ENCODE results near the gene IL22RA1. TPM values are rescaled to one million over a fixed set of nuclear protein-coding genes. Genes with fewer than 3 reads are reported as not detected.

The IL22RA1 gene
- total RNA-seq, 1 experiment from 2014 or later = 0.28 TPM

- TF ChIP-seq, protein P1, sequence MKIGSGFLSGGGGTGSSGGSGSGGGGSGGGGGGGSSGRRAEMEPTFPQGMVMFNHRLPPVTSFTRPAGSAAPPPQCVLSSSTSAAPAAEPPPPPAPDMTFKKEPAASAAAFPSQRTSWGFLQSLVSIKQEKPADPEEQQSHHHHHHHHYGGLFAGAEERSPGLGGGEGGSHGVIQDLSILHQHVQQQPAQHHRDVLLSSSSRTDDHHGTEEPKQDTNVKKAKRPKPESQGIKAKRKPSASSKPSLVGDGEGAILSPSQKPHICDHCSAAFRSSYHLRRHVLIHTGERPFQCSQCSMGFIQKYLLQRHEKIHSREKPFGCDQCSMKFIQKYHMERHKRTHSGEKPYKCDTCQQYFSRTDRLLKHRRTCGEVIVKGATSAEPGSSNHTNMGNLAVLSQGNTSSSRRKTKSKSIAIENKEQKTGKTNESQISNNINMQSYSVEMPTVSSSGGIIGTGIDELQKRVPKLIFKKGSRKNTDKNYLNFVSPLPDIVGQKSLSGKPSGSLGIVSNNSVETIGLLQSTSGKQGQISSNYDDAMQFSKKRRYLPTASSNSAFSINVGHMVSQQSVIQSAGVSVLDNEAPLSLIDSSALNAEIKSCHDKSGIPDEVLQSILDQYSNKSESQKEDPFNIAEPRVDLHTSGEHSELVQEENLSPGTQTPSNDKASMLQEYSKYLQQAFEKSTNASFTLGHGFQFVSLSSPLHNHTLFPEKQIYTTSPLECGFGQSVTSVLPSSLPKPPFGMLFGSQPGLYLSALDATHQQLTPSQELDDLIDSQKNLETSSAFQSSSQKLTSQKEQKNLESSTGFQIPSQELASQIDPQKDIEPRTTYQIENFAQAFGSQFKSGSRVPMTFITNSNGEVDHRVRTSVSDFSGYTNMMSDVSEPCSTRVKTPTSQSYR (CRISPR knock-in tag; IDR thresholded peaks at IDR 0.05) = no peak
- no peak for TF ChIP-seq JAZF1 (CRISPR knock-in tag; IDR thresholded peaks at IDR 0.05)
- TF ChIP-seq NFATC4 (CRISPR knock-in tag; IDR thresholded peaks at IDR 0.05) = no peak
- no peak for TF ChIP-seq ZNF396 (CRISPR knock-in tag; IDR thresholded peaks at IDR 0.05; ENCODE audit: borderline replicate concordance)
Observed at GRCh38 chr1:24110642-24111261, 32.2 kb downstream of the IL22RA1 start (continued).

- no peaks in the 10 kb centered on the region for H3K9me3 Mint-ChIP-seq
- no peaks in the 10 kb centered on the region for H3K27me3 Mint-ChIP-seq (ENCODE audit: low read depth)
- ChIA-PET CTCF (interaction anchor here (1.7 to 4.0 kb wide), 2 partner anchors 10 to 38 kb away, joined by 4 to 31 read pairs; no protein-coding TSS in a partner anchor), POLR2A (interaction anchor here (0.6 kb wide), 1 partner anchor 1482 kb away, joined by 3 read pairs; no protein-coding TSS in a partner anchor)
- H3K4me3 Mint-ChIP-seq = no peak overlapping the region
- DNase-seq (ENCODE audit: low spot score) (no peak), ATAC-seq (no peak)
- H3K36me3 Mint-ChIP-seq = no peaks in the 10 kb centered on the region
- H3K27ac Mint-ChIP-seq = no peak overlapping the region
- peaks cover 26% of the 10 kb centered on the region for H3K4me1 Mint-ChIP-seq
- TF ChIP-seq, protein P2, sequence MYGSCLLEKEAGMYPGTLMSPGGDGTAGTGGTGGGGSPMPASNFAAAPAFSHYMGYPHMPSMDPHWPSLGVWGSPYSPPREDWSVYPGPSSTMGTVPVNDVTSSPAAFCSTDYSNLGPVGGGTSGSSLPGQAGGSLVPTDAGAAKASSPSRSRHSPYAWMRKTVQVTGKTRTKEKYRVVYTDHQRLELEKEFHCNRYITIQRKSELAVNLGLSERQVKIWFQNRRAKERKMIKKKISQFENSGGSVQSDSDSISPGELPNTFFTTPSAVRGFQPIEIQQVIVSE (CRISPR knock-in tag; IDR thresholded peaks at IDR 0.05; ENCODE audit: borderline replicate concordance) = no peak
- no peak for TF ChIP-seq ZNF232 (CRISPR knock-in tag; IDR thresholded peaks at IDR 0.05)
- TF ChIP-seq MAX (CRISPR knock-in tag; IDR thresholded peaks at IDR 0.05) = no peak
- no peak for TF ChIP-seq MXD4 (CRISPR knock-in tag; IDR thresholded peaks at IDR 0.05; ENCODE audit: borderline replicate concordance)
- TF ChIP-seq NFATC4 (CRISPR knock-in tag; IDR thresholded peaks at IDR 0.05) = no peak
- no peak for TF ChIP-seq GABPB1 (CRISPR knock-in tag; IDR thresholded peaks at IDR 0.05)
- TF ChIP-seq, protein P3, sequence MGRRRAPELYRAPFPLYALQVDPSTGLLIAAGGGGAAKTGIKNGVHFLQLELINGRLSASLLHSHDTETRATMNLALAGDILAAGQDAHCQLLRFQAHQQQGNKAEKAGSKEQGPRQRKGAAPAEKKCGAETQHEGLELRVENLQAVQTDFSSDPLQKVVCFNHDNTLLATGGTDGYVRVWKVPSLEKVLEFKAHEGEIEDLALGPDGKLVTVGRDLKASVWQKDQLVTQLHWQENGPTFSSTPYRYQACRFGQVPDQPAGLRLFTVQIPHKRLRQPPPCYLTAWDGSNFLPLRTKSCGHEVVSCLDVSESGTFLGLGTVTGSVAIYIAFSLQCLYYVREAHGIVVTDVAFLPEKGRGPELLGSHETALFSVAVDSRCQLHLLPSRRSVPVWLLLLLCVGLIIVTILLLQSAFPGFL (CRISPR knock-in tag; IDR thresholded peaks at IDR 0.05; ENCODE audit: borderline replicate concordance) = no peak
- TF ChIP-seq, protein P4, sequence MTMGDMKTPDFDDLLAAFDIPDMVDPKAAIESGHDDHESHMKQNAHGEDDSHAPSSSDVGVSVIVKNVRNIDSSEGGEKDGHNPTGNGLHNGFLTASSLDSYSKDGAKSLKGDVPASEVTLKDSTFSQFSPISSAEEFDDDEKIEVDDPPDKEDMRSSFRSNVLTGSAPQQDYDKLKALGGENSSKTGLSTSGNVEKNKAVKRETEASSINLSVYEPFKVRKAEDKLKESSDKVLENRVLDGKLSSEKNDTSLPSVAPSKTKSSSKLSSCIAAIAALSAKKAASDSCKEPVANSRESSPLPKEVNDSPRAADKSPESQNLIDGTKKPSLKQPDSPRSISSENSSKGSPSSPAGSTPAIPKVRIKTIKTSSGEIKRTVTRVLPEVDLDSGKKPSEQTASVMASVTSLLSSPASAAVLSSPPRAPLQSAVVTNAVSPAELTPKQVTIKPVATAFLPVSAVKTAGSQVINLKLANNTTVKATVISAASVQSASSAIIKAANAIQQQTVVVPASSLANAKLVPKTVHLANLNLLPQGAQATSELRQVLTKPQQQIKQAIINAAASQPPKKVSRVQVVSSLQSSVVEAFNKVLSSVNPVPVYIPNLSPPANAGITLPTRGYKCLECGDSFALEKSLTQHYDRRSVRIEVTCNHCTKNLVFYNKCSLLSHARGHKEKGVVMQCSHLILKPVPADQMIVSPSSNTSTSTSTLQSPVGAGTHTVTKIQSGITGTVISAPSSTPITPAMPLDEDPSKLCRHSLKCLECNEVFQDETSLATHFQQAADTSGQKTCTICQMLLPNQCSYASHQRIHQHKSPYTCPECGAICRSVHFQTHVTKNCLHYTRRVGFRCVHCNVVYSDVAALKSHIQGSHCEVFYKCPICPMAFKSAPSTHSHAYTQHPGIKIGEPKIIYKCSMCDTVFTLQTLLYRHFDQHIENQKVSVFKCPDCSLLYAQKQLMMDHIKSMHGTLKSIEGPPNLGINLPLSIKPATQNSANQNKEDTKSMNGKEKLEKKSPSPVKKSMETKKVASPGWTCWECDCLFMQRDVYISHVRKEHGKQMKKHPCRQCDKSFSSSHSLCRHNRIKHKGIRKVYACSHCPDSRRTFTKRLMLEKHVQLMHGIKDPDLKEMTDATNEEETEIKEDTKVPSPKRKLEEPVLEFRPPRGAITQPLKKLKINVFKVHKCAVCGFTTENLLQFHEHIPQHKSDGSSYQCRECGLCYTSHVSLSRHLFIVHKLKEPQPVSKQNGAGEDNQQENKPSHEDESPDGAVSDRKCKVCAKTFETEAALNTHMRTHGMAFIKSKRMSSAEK (CRISPR knock-in tag; IDR thresholded peaks at IDR 0.05; ENCODE audit: borderline replicate concordance) = no peak
- no peak for TF ChIP-seq RELA (CRISPR knock-in tag; IDR thresholded peaks at IDR 0.05; ENCODE audit: borderline replicate concordance)
- TF ChIP-seq FOXP1 (CRISPR knock-in tag; IDR thresholded peaks at IDR 0.05; ENCODE audit: borderline replicate concordance) = no peak
- no peak for TF ChIP-seq IRF2 (CRISPR knock-in tag; IDR thresholded peaks at IDR 0.05; ENCODE audit: borderline replicate concordance, low read depth)
- TF ChIP-seq FOXJ3 (CRISPR knock-in tag; IDR thresholded peaks at IDR 0.05; ENCODE audit: borderline replicate concordance) = no peak
- TF ChIP-seq, protein P5, sequence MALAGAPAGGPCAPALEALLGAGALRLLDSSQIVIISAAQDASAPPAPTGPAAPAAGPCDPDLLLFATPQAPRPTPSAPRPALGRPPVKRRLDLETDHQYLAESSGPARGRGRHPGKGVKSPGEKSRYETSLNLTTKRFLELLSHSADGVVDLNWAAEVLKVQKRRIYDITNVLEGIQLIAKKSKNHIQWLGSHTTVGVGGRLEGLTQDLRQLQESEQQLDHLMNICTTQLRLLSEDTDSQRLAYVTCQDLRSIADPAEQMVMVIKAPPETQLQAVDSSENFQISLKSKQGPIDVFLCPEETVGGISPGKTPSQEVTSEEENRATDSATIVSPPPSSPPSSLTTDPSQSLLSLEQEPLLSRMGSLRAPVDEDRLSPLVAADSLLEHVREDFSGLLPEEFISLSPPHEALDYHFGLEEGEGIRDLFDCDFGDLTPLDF (CRISPR knock-in tag; IDR thresholded peaks at IDR 0.05) = no peak
- TF ChIP-seq JAZF1 (CRISPR knock-in tag; IDR thresholded peaks at IDR 0.05) = no peak
- TF ChIP-seq AFF4 (CRISPR knock-in tag; IDR thresholded peaks at IDR 0.05; ENCODE audit: borderline replicate concordance) = no peak
- no peak for TF ChIP-seq TEAD1 (CRISPR knock-in tag; IDR thresholded peaks at IDR 0.05)
Observed at GRCh38 chr1:24109686-24110475, 33.1 kb downstream of the IL22RA1 start.
